Liver (tissue), 3 donors: ENCODE data around the gene MOCS2.

ENCODE experiments used
- ATF3 ChIP-seq: IDR thresholded peaks from 2 replicates; pipeline ENCODE4 v1.6.1; 2016; ENCODE audit warnings: antibody characterized with exemption
- CTCF ChIP-seq: fragments of 150-350 bp; IDR thresholded peaks from 2 replicates; pipeline ENCODE4 v1.5.1; 2017; ENCODE audit warnings: improper control_type of control experiment, low read depth, low read length; ENCODE audit not compliant: missing input control
- EGR1 ChIP-seq, 2 donors: IDR thresholded peaks; 2 replicates each; pipeline ENCODE4 v1.6.1; 2016 to 2018; ENCODE audit warnings: antibody characterized with exemption in 2 of 2, low read depth in 2 of 2
- FOXA2 ChIP-seq: IDR thresholded peaks from 2 replicates; pipeline ENCODE4 v1.6.1; 2016; ENCODE audit warnings: antibody characterized with exemption
- GABPA ChIP-seq, 2 donors: IDR thresholded peaks in 1 of 2; conservative IDR thresholded peaks in 1 of 2; 2 replicates each; pipeline ENCODE4 v1.6.1; 2016; ENCODE audit warnings: antibody characterized with exemption in 2 of 2, mild to moderate bottlenecking in 1 of 2, moderate library complexity in 1 of 2
- HNF4A ChIP-seq, 2 donors: conservative IDR thresholded peaks; 2 replicates each; pipeline ENCODE4 v1.6.1; 2016; ENCODE audit warnings: antibody characterized with exemption in 2 of 2, mild to moderate bottlenecking in 2 of 2
- MAX ChIP-seq: IDR thresholded peaks from 2 replicates; pipeline ENCODE4 v1.6.1; 2016; ENCODE audit warnings: antibody characterized with exemption
- NR2F2 ChIP-seq: IDR thresholded peaks from 2 replicates; pipeline ENCODE4 v1.6.1; 2016; ENCODE audit warnings: antibody characterized with exemption
- RAD21 ChIP-seq, 2 donors: IDR thresholded peaks; 2 replicates each; pipeline ENCODE4 v1.6.1; 2016; ENCODE audit warnings: antibody characterized with exemption in 2 of 2, mild to moderate bottlenecking in 2 of 2
- TAF1 ChIP-seq: conservative IDR thresholded peaks from 2 replicates; pipeline ENCODE4 v1.6.1; 2016; ENCODE audit warnings: antibody characterized with exemption, mild to moderate bottlenecking
- YY1 ChIP-seq: IDR thresholded peaks from 2 replicates; pipeline ENCODE4 v1.6.1; 2016; ENCODE audit warnings: antibody characterized with exemption, mild to moderate bottlenecking
- ZBTB33 ChIP-seq: IDR thresholded peaks from 2 replicates; pipeline ENCODE4 v1.6.1; 2016; ENCODE audit warnings: antibody characterized with exemption
- TF ChIP-seq, protein P1 (sequence below): IDR thresholded peaks from 2 replicates; pipeline ENCODE4 v1.6.1; 2016; ENCODE audit warnings: antibody characterized with exemption, mild to moderate bottlenecking
- donor health status: healthy.
- donor health status: healthy.

DNA sequence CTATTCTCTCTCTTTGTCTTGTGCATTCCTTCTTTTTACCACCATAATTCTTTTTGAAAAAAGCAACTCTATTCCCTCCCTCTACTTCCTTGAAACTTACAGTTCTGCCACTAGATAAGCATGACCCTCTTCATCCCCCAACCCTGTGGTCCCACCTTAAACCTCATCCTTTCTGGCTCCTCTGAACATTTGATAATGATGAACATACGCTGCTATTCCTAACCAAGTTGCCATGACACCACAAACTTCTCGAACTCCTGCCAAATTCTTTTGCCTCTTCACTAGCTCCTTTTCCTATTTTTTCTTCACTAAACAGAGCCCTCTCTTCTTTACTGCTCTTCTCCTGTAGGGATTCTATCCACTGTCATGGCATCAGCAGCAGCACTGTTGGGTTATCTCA is 57.1 kb downstream of the MOCS2 start:
- TF ChIP-seq CTCF (no peak), HNF4A (conservative IDR thresholded peaks at IDR 0.05) (no peak), ATF3 (no peak), YY1 (no peak), TAF1 (no peak), EGR1 (IDR thresholded peaks at IDR 0.05; ENCODE audit: low read depth in 2 of 2) (no peak), FOXA2 (no peak), ZBTB33 (no peak), NR2F2 (no peak), MAX (no peak), GABPA (IDR thresholded peaks at IDR 0.05 in 1 of 2, conservative IDR thresholded peaks at IDR 0.05 in 1 of 2) (no peak), RAD21 (IDR thresholded peaks at IDR 0.05) (no peak)
- TF ChIP-seq, protein P1, sequence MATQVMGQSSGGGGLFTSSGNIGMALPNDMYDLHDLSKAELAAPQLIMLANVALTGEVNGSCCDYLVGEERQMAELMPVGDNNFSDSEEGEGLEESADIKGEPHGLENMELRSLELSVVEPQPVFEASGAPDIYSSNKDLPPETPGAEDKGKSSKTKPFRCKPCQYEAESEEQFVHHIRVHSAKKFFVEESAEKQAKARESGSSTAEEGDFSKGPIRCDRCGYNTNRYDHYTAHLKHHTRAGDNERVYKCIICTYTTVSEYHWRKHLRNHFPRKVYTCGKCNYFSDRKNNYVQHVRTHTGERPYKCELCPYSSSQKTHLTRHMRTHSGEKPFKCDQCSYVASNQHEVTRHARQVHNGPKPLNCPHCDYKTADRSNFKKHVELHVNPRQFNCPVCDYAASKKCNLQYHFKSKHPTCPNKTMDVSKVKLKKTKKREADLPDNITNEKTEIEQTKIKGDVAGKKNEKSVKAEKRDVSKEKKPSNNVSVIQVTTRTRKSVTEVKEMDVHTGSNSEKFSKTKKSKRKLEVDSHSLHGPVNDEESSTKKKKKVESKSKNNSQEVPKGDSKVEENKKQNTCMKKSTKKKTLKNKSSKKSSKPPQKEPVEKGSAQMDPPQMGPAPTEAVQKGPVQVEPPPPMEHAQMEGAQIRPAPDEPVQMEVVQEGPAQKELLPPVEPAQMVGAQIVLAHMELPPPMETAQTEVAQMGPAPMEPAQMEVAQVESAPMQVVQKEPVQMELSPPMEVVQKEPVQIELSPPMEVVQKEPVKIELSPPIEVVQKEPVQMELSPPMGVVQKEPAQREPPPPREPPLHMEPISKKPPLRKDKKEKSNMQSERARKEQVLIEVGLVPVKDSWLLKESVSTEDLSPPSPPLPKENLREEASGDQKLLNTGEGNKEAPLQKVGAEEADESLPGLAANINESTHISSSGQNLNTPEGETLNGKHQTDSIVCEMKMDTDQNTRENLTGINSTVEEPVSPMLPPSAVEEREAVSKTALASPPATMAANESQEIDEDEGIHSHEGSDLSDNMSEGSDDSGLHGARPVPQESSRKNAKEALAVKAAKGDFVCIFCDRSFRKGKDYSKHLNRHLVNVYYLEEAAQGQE = no peak
